Measurements from ENCODE around the gene UST.

The UST gene

DNA sequence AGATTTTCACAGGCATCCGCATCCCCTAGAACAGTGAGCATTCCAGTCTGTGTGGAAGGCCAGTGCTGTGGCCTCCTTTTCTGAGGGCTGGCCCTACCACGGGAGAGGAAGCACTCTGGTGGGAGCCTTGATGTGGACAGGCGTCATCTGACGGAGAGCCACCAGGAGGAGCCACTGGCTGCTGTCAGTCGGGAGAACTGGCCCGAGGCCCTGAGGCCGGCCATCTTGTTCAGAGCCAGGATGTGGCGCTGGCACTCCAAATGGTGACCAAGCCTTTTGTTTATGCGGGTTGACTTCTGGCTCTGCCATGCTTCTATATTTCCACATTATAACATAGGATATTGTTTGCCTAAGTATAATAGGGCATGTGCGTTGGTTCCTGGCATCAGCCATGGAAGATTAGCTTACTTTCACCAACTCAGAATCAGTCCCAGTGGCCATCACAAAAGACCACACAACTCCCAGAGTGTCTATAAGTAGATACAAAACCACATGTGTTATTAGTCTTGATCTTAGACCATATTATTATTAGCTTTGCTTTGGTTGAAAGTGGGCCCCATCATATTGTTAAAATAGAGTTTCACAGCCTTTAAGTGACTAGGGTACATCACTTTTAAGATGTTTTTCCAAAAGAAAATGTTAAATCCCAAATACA lies 296.8 kb downstream of the UST start:
- TF ChIP-seq, protein P1, sequence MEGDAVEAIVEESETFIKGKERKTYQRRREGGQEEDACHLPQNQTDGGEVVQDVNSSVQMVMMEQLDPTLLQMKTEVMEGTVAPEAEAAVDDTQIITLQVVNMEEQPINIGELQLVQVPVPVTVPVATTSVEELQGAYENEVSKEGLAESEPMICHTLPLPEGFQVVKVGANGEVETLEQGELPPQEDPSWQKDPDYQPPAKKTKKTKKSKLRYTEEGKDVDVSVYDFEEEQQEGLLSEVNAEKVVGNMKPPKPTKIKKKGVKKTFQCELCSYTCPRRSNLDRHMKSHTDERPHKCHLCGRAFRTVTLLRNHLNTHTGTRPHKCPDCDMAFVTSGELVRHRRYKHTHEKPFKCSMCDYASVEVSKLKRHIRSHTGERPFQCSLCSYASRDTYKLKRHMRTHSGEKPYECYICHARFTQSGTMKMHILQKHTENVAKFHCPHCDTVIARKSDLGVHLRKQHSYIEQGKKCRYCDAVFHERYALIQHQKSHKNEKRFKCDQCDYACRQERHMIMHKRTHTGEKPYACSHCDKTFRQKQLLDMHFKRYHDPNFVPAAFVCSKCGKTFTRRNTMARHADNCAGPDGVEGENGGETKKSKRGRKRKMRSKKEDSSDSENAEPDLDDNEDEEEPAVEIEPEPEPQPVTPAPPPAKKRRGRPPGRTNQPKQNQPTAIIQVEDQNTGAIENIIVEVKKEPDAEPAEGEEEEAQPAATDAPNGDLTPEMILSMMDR (IDR thresholded peaks at IDR 0.05; ENCODE audit: low read depth, low read length, missing control alignments): peak; percentile 59
- no peak overlapping the region for H3K4me3 ChIP-seq (ENCODE audit: low read depth, low read length)
- no peak for DNase-seq (ENCODE audit: low read depth)

GRCh38 chr6:149044528-149044927 lies 297.7 kb downstream of the UST start:
- no peak overlapping the region for H3K4me3 ChIP-seq (ENCODE audit: low read depth, low read length)
- DNase-seq (ENCODE audit: low read depth): no peak
- TF ChIP-seq, protein P1 (IDR thresholded peaks at IDR 0.05; ENCODE audit: low read depth, low read length, missing control alignments): no peak

- no peak for DNase-seq (ENCODE audit: low read depth)
- TF ChIP-seq, protein P1 (IDR thresholded peaks at IDR 0.05; ENCODE audit: low read depth, low read length, missing control alignments): peak; percentile 50
- H3K4me3 ChIP-seq (ENCODE audit: low read depth, low read length): no peak overlapping the region; the same call in 1 of the 2 replicates
Observed at GRCh38 chr6:149045404-149045803, 298.6 kb downstream of the UST start.

DNA sequence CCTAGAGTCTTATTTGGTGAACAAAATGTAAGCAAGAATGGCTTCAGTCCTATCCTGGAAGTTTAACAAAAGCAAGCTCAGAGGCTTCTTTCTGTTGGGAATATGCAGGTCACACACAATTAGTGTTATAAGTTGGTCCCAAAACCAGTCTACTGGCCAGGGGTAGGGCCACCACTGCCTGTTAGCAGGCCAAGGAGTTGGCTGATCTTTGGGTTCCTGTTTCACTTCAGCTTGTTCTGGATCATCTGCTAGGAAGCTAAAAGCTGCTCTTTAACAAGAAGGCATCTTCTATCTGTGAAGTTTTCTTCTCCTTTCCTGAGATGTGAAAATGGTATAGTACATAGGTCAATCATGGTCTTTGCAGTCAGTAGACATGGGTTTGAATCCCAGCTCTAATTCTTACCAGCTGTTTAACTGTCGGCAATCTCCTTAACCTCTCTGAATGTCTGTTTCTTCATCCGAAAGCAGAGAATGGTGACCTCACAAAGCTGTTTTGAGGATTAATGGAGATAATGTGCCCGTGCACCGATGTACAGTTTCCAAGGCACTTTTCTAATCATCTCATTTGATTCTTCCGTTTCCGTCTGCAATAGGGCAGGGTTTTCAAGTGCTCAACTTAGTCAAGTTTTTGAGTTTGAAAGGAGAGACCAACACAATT lies 299.5 kb downstream of the UST start:
- no peak overlapping the region; the same call in 1 of the 2 replicates for H3K4me3 ChIP-seq (ENCODE audit: low read depth, low read length)
- DNase-seq (ENCODE audit: low read depth): no peak
- TF ChIP-seq, protein P1 (IDR thresholded peaks at IDR 0.05; ENCODE audit: low read depth, low read length, missing control alignments): no peak

DNA sequence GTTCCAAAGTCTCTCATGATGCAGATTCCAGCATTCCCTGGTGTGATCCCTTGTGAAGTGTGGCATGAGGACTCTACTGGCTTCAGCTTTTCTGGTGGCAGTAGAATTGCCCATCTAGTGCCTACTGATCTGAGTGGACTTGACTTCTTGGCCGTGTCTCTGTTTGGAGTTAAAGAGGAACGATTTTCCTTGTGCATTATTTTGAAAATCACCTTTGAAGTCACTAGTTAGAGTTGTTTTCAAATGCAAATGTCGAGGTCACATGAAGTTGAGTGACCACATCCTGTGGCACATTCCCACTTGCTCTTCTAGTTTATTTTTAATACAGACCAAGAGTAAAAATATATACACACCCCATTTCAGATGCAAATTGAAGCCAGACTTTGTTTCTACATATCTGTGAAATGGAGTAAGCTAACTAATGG lies 300.0 kb downstream of the UST start:
- no peak overlapping the region for H3K4me3 ChIP-seq (ENCODE audit: low read depth, low read length)
- DNase-seq (ENCODE audit: low read depth): peak; percentile 62
- TF ChIP-seq, protein P1 (IDR thresholded peaks at IDR 0.05; ENCODE audit: low read depth, low read length, missing control alignments): no peak

DNA sequence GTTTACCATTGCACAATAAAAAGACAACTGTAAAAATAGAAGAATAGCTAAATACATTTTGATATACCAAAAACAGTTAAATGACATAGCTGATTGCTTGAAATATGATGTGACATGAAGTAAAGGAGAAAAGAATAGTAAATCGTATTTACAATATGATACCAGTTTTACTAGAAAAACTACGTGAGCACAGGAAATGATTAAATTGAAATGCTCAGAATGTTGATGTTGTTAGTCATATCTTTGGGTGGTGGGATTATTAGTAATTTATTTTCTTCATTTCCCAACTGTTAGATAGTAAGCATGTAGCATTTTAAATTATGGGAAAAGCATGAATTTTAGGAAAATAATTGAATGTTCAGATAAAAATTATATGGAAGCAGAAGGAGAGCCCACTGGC lies 302.4 kb downstream of the UST start:
- TF ChIP-seq, protein P1 (IDR thresholded peaks at IDR 0.05; ENCODE audit: low read depth, low read length, missing control alignments): no peak
- no peak overlapping the region for H3K4me3 ChIP-seq (ENCODE audit: low read depth, low read length)
- DNase-seq (ENCODE audit: low read depth): no peak
